GM21381 (cell line): ENCODE results near the gene HSPA9.

Source experiments
- ATAC-seq: cut with Tn5 transposase; IDR thresholded peaks from one replicate; pipeline ENCODE4 v1.9.1; 2021; ENCODE audit warnings: mild to moderate bottlenecking, moderate library complexity; ENCODE audit not compliant: unreplicated experiment

HSPA9 gene

DNA sequence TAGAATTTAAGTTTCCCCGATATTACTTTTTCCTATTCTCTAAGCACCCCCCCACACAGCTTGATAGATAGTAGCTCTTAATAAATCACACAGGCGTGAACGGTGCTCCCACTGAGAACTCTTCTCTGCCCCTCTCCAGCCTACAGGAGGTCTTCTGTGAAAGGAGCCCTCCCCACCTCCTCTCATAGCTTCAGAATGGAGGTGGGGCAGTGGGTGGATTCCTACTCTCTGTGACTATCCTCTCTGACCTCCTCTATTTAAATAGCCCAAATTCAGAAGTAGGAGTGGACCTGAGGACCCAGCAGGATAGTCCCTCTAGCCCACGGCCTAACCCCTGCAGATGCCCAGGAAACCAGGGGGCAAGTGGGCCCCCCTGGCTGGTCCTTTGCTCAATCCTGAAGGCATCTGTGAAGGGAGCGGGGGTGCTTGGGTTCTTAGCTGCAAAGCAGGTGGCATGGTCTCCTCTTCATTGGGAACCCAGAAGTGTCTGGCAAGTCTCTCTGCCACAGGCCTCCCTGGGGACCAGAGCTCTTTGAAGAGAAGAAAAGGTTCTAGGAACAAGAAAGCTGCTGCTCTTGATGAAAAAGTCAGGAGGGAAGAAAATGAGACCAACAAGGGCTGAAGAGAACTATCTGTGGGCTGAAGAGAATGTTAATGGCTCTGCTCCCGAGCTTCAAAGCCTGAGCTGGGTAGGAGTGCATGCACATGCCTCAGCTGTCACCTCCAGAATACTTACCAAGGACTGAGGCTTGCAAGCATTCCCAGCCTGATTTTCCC lies 21.1 kb upstream of the HSPA9 start:
- no peak for ATAC-seq

DNA sequence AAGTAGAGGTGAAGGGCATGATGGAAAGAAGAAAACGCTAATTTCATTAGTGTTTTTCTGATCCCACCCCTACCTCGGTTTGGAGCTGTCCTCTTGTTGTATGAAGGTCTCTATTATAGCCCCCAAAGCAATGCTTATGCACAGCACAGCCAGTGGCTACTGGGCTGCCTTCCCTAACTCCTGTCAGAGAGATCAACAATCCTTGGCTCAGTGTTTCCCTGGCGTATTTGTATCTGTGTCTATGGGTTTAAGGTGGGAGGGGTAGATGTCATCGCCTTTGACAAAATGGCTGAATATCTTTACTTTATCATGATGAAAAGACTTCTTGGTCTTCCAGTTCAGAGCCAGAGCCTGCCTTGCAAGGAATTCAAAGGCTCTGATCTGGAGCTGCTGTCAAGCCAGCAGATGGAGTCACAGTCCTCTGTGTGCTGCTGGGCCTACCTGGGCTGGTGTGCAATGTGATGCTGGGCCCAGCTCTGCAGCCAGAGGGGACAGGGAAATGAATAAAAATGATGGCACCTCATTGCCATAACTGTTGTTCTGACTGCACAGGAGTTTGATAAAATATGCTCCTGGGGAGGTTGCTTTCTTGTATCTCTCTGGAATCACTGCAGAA lies 20.1 kb upstream of the HSPA9 start:
- no peak for ATAC-seq

GRCh38 chr5:138594305-138595058 lies 19.3 kb upstream of the HSPA9 start:
- no peak for ATAC-seq

DNA sequence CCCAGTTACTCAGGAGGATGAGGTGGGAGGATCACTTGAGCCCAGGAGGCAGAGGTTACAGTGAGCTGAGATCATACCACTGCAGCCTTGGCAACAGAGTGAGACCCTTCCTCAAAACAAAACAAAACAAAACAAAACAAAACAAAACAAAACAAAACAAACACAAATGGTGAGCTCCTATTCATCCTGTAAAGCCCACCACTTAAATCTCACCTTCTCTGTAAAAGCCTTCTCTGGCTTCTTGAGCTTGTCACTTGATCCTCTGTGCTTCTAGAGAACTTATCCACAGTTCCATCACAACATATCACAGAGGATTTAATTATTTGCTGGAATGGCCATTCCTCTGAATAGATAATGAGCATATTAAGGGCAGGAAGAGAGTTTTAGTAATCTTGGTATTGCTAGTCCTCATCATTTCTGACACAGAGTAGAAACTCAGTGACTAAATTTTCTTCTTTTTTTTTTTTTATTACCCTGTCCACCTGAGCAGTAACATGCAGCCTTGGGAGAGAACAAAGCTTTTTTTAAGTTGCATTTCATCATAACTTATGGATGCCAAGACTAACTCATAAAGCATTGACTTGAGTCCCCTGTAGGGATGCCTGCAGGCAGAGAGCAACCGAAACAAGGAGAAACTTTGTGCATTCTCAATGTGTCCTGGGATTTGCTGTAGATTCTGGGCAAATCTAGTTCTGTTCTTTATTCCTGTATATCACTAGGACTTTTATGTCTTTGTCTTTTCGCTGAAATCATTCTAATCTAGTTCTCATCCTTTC lies 13.0 kb upstream of the HSPA9 start:
- no peak for ATAC-seq

- no peak for ATAC-seq
Measured at GRCh38 chr5:138585157-138585556, 10.0 kb upstream of the HSPA9 start.

- ATAC-seq = no peak
Measured at GRCh38 chr5:138583984-138584637, 8.9 kb upstream of the HSPA9 start.

DNA sequence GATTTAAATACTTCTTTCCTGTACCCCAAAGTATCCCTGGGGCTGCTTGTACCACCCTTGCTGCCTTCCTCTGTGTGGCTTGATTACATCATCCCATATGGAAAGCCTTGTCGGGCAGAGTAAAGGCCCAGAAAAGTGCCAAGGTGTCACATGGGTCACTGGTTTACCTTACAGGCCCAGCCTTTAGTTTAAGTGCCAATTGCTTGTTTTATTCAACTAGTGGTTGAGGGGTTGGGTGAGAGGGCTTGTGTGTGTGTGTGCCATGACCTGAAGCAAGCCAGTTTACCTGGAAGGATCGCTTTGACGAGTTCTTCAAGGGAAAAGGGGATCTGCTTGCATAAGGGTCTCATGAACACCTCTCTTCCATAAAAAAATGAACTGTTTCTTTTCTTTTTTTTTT lies 7.8 kb upstream of the HSPA9 start:
- no peak for ATAC-seq

DNA sequence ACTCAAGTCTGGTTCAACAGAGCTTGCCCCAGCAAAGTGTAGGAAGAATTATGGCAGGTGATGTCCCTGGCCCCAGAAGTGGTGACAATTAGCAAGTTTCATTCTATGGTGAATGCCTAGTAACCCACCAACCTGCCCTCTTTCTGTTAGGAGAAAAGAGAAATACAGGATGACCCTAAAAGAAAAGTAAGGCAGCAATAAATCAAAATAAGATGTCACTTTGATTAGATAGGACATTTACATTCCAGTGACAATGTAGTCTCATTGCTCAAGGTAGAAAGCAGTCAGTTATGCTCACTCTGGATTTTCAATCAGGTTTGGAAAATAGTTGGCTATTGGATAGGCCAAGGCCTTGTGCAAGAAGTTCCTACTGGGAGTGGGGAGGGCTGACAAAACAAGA lies 5.6 kb upstream of the HSPA9 start:
- ATAC-seq = no peak

DNA sequence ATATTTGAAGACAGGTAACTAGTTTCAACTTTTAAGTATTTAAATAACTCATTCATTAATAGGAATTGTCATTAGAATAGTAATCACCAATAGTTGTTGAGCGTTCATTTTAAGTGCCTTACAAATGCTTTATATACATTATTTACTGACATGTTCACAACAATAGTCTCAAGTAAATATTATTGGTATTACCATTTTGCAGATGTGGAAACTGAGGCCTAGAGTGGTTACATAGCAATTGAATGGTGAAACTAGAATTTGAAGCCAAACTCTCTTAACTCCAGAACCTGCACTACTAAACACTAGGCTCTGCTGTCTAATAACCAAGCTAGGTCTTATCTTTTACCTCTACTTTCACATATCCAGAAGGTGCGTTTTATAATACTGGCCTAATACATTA lies 4.8 kb upstream of the HSPA9 start:
- ATAC-seq = no peak

DNA sequence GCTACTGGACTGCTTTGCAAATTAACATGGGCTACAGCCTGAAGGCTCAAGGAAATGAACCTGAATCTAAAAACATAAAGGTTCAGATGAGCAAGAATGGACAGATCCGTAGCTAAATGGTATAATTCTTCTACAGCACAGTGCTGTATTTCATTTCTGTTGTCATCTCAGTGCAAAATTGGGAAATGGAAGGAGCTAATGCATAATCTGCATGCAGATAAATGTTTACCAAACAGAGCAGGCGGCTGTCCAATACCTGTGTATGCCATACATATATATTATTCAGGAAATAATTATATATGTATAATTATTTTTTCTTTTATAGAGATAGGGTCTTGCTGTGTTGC lies 4.3 kb upstream of the HSPA9 start:
- no peak for ATAC-seq

DNA sequence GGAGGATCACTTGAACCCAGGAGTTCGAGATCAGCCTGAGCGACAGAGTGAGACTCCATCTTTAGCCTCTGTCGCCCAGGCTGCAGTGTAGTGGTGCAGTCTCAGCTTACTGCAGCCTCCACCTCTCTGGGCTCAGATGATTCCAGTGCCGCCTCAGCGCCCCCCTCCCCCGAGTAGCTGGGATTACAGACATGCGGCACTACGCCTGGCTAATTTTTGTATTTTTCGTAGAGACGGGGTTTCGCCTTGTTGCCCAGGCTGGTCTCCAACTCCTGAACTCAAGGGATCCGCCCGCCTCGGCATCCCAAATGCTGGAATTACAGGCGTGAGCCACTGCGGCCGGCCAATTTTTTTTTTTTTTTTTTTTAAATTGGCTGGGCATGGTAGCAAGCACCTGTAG lies 2.3 kb upstream of the HSPA9 start:
- ATAC-seq = no peak

- ATAC-seq = peak; percentile 3
Measured at GRCh38 chr5:138574744-138575193, 432 bp downstream of the HSPA9 start.

DNA sequence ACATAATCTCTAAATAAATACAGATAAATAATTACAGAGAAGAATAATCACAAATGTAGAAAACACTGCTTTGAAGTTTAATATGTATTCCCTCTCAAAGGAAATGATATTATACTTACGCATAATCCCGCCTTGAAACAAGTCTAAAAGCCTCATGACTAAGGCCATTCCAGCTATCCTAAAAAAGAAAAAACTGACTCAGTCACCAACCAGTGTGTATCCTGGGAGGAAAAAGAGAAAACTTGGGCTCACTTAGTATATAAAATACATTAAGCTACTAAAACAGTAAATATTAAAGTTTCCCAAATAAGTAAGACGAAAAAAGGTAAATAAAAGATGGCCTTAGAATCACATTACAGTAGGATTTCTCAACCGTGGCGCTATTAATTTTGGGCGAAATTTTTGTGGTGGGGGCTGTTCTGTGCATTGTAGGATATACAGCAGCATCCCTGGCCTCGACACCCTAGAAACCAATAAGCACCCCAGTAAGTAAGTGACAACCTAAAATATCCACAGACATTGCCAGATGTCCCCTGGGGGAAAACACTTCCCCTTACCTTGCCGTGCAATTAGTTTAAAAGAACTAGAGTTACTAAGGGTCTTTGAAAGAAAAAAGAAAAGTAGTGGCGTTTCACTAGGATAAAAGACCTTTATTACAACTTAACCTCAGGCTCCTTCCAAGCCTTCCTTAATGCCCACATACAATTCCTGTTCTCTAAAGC lies 1.1 kb downstream of the HSPA9 start:
- no peak for ATAC-seq

DNA sequence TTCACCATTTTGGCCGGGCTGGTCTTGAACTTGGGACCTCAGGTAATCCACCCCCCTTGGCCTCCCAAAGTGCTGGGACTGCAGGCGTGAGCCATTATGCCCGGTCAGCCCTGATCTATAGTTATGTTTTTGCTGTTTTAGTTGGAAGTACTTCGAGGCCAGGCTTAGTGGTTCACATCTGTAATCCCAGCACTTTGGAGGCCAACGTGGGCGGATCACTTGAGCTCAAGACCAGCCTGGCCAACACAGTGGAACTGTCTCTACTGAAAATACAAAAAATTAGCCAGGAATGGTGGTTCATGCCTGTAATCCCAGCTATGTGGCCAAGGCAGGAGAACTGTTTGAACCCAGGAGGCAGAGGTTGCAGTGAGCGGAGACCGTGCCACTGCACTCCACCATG lies 2.0 kb downstream of the HSPA9 start:
- no peak for ATAC-seq

DNA sequence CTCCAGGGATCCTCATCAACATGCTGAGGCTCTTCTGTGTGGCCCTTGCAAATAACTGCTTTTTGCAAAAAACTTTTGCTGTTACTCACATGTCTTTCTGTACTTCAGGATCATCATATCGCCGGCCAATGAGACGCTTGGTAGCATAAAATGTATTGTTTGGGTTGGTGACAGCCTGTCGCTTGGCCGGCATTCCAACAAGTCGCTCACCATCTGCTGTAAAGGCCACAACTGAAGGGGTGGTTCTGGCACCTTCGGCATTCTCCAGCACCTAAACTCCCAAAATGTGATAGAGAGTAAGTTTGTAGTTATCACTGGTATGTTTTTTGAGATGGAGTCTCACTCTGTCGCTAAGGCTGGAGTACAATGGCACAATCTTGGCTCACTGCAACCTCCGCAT lies 4.3 kb downstream of the HSPA9 start:
- no peak for ATAC-seq

- no peak for ATAC-seq
Measured at GRCh38 chr5:138569782-138570181, 5.4 kb downstream of the HSPA9 start.

GRCh38 chr5:138568061-138568824 lies 7.0 kb downstream of the HSPA9 start:
- ATAC-seq = no peak

DNA sequence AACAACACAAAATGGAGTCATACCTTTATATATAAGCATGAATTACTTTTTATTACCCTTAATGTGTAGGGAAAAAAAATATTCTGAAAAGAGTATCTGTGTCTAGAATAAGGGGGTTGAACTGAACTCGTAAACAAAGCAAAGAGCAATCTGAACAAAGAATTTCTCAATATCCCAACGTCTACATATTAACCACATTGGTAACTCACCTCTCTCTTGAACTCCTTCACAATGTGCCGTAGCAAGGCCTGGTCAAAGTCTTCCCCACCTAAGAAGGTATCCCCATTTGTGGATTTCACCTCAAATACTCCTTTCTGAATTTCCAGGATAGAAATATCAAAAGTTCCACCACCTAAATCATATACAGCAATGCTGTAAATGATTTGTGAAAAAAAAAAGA lies 8.4 kb downstream of the HSPA9 start:
- no peak for ATAC-seq

- ATAC-seq = peak; percentile 76
Measured at GRCh38 chr5:138565100-138565821, 9.9 kb downstream of the HSPA9 start.
